ENCODE data around the gene MKRN2OS. TPM values are rescaled to one million over a fixed set of nuclear protein-coding genes. Genes with fewer than 3 reads are reported as not detected.
"Not testable (repeated sequence)": the region's sequence is repeated elsewhere in the genome, so short reads cannot be mapped to it uniquely, and the experiment has no call there.

Gene MKRN2OS
- total RNA-seq, 4 donors from 2014 or later, result 3.8 to 9.7 TPM; not detected in 2

- Histone ChIP-seq H3K4me1 (peaks cover 13 to 45% (median 30%) of the 10 kb centered on the region in 4 donors), H3K27ac (peak overlapping the region; percentile 97 to 99 (median 98)), H3K9me3 (no peaks in the 10 kb centered on the region), H3K4me3 (peak overlapping the region; percentile 34 to 93 (median 89)), H3K27me3 (peaks cover 40% of the 10 kb centered on the region), H3K36me3 (no peaks in the 10 kb centered on the region)
- no peak for DNase-seq
- WGBS, 2 donors (ENCODE audit: low coverage in 1 of 2), result 1 to 6% methylated on average over 8 of the region's 8 CpGs
- intact Hi-C loops (cut with DNase I; ENCODE audit: low total_unique reads) (no loop called here), in situ Hi-C loops (cut with MboI; ENCODE audit: low pct_ligation_motif_present in 1 of 4, low pct_unique_long_range_greater_than_20kb in 1 of 4, low sequenced_read_pairs in 3 of 4) (loop anchor here in 1 of 4 donors (25.0 kb wide), 1 partner anchor 156 kb away; no protein-coding TSS in a partner anchor)
- TF ChIP-seq EP300 (IDR thresholded peaks at IDR 0.05; ENCODE audit: low read depth) (no peak), POLR2AphosphoS5 (IDR thresholded peaks at IDR 0.05) (no peak), POLR2A (IDR thresholded peaks at IDR 0.05) (no peak)
Measured at GRCh38 chr3:12556314-12556689, 11.0 kb upstream of the MKRN2OS start.

- Histone ChIP-seq H3K27ac (peak overlapping the region in 1 of 4 donors; percentile 1), H3K36me3 (no peaks in the 10 kb centered on the region), H3K27me3 (peaks cover 53% of the 10 kb centered on the region), H3K9me3 (no peaks in the 10 kb centered on the region), H3K4me3 (peak overlapping the region; percentile 24 to 54 (median 30)), H3K4me1 (peaks cover 8 to 31% (median 25%) of the 10 kb centered on the region in 4 donors)
- TF ChIP-seq POLR2AphosphoS5 (IDR thresholded peaks at IDR 0.05) (no peak), POLR2A (IDR thresholded peaks at IDR 0.05) (no peak), CTCF (IDR thresholded peaks at IDR 0.05) (no peak), EP300 (IDR thresholded peaks at IDR 0.05; ENCODE audit: low read depth) (no peak)
- in situ Hi-C loops (cut with MboI; ENCODE audit: low pct_ligation_motif_present in 1 of 4, low pct_unique_long_range_greater_than_20kb in 1 of 4, low sequenced_read_pairs in 3 of 4) (loop anchor here in 1 of 4 donors (25.0 kb wide), 1 partner anchor 158 kb away; no protein-coding TSS in a partner anchor), intact Hi-C loops (cut with DNase I; ENCODE audit: low total_unique reads) (no loop called here)
- 5 to 10% methylated on average over 17 to 25 of the region's 26 CpGs for WGBS, 2 donors (ENCODE audit: low coverage in 1 of 2)
- peak; percentile 29 for DNase-seq
Measured at GRCh38 chr3:12553921-12554391, 8.7 kb upstream of the MKRN2OS start.

- Histone ChIP-seq H3K4me1 (peaks cover 0 to 12% (median 6%) of the 10 kb centered on the region in 4 donors), H3K36me3 (no peaks in the 10 kb centered on the region), H3K27ac (no peak overlapping the region), H3K27me3 (peaks cover 52% of the 10 kb centered on the region), H3K4me3 (no peak overlapping the region), H3K9me3 (no peaks in the 10 kb centered on the region)
- WGBS, 2 donors (ENCODE audit: low coverage in 1 of 2), result 72 to 77% methylated on average over 4 to 7 of the region's 7 CpGs
- TF ChIP-seq CTCF (IDR thresholded peaks at IDR 0.05) (no peak), POLR2A (IDR thresholded peaks at IDR 0.05) (no peak), POLR2AphosphoS5 (IDR thresholded peaks at IDR 0.05) (no peak), EP300 (IDR thresholded peaks at IDR 0.05; ENCODE audit: low read depth) (no peak)
- DNase-seq, result no peak
- intact Hi-C loops (cut with DNase I; ENCODE audit: low total_unique reads), result no loop called here
- in situ Hi-C loops (cut with MboI; ENCODE audit: low pct_ligation_motif_present in 1 of 4, low pct_unique_long_range_greater_than_20kb in 1 of 4, low sequenced_read_pairs in 3 of 4), result loop anchor here in 1 of 4 donors (25.0 kb wide), 1 partner anchor 162 kb away; no protein-coding TSS in a partner anchor
Measured at GRCh38 chr3:12549971-12550760, 4.9 kb upstream of the MKRN2OS start.

GRCh38 chr3:12544652-12545472 lies 437 bp downstream of the MKRN2OS start:
- Histone ChIP-seq H3K9me3 (no peaks in the 10 kb centered on the region), H3K4me3 (peak overlapping the region; percentile 29 to 59 (median 36)), H3K27ac (peak overlapping the region; percentile 73 to 89 (median 84)), H3K4me1 (peaks cover 0 to 4% (median 2%) of the 10 kb centered on the region in 4 donors), H3K27me3 (peaks cover 4% of the 10 kb centered on the region), H3K36me3 (no peaks in the 10 kb centered on the region)
- intact Hi-C loops (cut with DNase I; ENCODE audit: low total_unique reads), result no loop called here
- DNase-seq, result no peak
- WGBS, 2 donors (ENCODE audit: low coverage in 1 of 2), result 53 to 54% methylated on average over 4 to 11 of the region's 11 CpGs
- in situ Hi-C loops (cut with MboI; ENCODE audit: low pct_ligation_motif_present in 1 of 4, low pct_unique_long_range_greater_than_20kb in 1 of 4, low sequenced_read_pairs in 3 of 4), result no loop called here
- TF ChIP-seq CTCF (IDR thresholded peaks at IDR 0.05) (peak in 1 of 5 experiments; percentile 27), EP300 (IDR thresholded peaks at IDR 0.05; ENCODE audit: low read depth) (no peak), POLR2A (IDR thresholded peaks at IDR 0.05) (peak; percentile 92), POLR2AphosphoS5 (IDR thresholded peaks at IDR 0.05) (no peak)

- DNase-seq; H3K4me1 ChIP-seq; H3K27me3 ChIP-seq; H3K36me3 ChIP-seq; H3K27ac ChIP-seq; intact Hi-C loops (cut with DNase I; ENCODE audit: low total_unique reads); in situ Hi-C loops (cut with MboI; ENCODE audit: low pct_ligation_motif_present in 1 of 4, low pct_unique_long_range_greater_than_20kb in 1 of 4, low sequenced_read_pairs in 3 of 4); H3K9me3 ChIP-seq: not testable (repeated sequence)
- 93 to 100% methylated on average over 1 to 12 of the region's 12 CpGs for WGBS, 2 donors (ENCODE audit: low coverage in 1 of 2)
- H3K4me3 ChIP-seq, result peak overlapping the region in 1 of 4 donors; percentile 59
Measured at GRCh38 chr3:12543497-12543896, 1.8 kb downstream of the MKRN2OS start.
